ENCODE measurements around the gene ALG14.

The ALG14 gene

DNA sequence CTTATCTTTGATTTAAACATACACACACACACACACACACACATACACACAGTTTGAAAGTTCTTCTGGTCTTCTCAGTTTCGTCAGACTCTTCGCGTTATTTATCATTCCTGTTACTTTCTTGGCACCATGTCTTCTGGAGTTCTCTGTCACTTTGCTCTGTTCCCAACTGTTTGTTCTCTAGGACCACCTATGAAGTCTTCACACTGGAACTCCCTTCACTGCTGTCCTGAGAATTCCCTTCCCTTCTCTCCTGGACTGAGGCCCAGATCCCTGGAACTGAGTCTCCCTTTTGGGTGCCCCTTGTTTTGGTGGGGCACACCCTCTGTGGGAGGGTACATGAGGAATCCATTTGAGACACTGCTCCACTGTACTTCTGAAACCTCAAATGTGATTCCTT is 30.5 kb downstream of the ALG14 start:
- Mint-ChIP-seq H3K36me3 (ENCODE audit: low read depth) (no peaks in the 10 kb centered on the region), H3K27ac (no peak overlapping the region), H3K4me3 (no peak overlapping the region), H3K27me3 (no peaks in the 10 kb centered on the region), H3K4me1 (ENCODE audit: low read depth) (no peaks in the 10 kb centered on the region), H3K9me3 (no peaks in the 10 kb centered on the region)
- no peak for DNase-seq

DNA sequence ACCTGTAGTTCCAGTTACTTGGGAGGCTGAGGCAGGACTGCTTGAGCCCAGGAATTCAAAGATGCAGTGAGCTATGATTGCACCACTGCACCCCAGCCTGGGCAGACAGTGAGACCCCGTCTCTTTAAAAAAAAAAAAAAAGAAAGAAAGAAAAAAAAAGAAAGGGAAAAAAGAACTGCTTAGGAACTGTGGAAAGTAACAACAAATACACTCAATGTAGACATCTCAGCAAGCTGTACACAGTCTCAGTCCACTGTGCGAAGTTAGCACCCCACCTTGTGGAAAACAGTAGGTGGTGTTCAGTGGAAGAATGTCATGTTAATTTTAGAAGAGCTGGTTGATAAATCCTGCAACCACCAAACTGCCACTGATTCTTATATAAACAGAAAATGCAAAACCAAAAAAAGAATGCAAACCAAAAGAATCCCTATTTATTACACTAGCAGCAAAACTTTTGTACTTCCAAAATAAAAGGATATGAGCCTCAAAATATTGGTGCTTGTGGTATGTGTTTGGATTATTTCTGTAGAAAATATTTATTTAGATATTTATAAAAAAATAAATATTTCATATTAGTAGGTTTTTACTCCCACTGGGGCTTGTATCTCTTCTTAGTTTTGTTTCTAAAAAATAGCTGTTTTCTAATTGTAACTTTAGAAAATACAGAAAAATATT is 31.1 kb downstream of the ALG14 start:
- H3K4me1 Mint-ChIP-seq (ENCODE audit: low read depth) = no peaks in the 10 kb centered on the region
- no peak for DNase-seq
- H3K9me3 Mint-ChIP-seq = no peaks in the 10 kb centered on the region
- H3K36me3 Mint-ChIP-seq (ENCODE audit: low read depth) = no peaks in the 10 kb centered on the region
- no peak overlapping the region for H3K4me3 Mint-ChIP-seq
- H3K27ac Mint-ChIP-seq = no peak overlapping the region
- H3K27me3 Mint-ChIP-seq = no peaks in the 10 kb centered on the region

DNA sequence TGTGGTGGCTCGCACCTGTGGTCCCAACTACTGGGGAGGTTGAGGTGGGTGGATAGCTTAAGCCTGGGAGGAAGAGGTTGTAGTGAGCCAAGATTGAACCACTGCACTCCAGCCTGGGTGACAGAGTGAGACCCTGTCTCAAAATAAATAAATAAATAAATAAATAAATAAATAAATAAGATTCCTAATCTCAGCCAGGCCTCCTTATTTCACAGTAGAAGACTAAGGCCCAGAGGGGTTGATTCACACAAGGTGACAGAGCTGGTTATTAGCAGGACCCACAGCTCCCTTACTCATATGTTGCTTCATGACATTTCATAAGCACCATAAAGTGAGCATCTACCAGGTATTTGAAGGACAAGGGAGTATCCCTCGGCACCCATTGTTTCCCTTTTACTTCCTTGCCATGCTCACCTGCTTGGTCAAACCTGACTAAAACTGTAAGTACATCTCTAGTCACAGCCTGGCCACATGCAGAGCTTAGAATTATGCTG is 32.7 kb downstream of the ALG14 start:
- H3K9me3 Mint-ChIP-seq = no peaks in the 10 kb centered on the region
- H3K27me3 Mint-ChIP-seq = no peaks in the 10 kb centered on the region
- H3K4me1 Mint-ChIP-seq (ENCODE audit: low read depth) = no peaks in the 10 kb centered on the region
- no peaks in the 10 kb centered on the region for H3K36me3 Mint-ChIP-seq (ENCODE audit: low read depth)
- no peak overlapping the region for H3K27ac Mint-ChIP-seq
- H3K4me3 Mint-ChIP-seq = no peak overlapping the region
- DNase-seq = no peak

DNA sequence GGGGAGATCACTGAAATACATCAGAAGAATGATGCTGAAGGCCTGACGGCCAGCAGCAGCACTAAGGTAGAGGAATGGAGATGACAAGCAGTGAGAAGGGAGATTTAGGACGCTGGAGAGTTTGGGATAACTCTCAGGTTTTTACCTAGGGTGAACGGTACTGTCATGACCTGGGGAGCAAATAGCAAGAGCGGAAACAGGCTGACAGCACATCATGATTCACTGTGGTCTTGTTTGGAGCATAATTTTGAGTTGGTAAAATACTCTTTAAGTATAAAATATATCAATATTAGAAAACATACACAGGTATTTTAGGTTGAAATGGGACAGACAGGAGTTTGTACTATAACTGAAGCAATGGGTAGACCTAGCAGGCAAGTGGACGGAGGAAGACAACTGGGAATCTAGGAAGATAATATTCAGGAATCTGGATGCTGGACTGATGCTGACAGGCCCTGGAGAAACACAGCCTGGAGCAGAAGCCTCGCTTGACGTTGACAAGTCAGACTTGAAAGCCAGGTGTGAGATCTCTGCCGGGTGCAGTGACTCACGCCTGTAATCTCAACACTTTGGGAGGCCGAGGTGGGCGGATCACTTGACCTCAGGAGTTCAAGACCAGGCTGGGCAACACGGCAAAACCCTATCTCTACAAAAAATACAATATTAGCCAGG is 33.3 kb downstream of the ALG14 start:
- Mint-ChIP-seq H3K36me3 (ENCODE audit: low read depth) (no peaks in the 10 kb centered on the region), H3K4me1 (ENCODE audit: low read depth) (no peaks in the 10 kb centered on the region), H3K9me3 (no peaks in the 10 kb centered on the region), H3K27ac (no peak overlapping the region), H3K27me3 (no peaks in the 10 kb centered on the region), H3K4me3 (no peak overlapping the region)
- DNase-seq = no peak

DNA sequence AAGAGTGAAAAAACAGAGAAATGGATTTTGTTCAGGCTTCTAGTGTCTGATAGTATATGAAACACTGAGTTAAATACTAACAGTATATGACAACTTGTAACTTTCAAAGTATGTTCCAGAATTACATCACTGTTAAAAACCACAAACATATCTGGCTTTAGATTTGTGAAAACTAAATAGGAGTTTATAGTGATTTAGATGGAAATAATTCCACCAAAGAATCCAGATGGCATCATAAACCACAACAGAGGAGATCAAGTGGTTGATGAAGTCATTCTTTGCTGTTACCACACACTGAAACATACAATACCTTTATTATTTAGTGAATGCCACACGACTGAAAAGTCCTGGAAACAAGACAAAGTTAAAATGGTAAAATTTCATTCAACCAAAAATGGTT is 37.2 kb downstream of the ALG14 start:
- Mint-ChIP-seq H3K4me1 (ENCODE audit: low read depth) (no peaks in the 10 kb centered on the region), H3K36me3 (ENCODE audit: low read depth) (no peaks in the 10 kb centered on the region)

DNA sequence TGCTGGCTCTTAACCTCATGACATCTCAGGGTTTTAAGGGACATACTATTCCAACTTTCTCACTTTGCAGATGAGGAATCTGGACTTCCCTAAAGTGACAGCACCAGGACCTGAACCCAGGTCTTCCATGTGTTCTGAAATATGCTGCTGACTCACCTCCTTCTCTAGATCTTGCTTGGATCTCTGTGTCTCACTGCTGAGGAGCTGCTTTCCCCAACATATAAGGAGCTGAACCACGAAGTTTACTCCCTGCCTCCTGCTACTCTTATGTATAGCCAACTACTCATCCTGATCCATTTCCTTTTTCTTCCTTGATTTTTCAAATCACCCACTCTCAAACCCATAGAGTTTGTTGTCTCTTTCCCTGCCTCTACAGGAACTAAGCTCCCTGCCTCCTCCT is 38.2 kb downstream of the ALG14 start:
- DNase-seq = no peak
- H3K27ac Mint-ChIP-seq = no peak overlapping the region
- H3K36me3 Mint-ChIP-seq (ENCODE audit: low read depth) = peaks cover under 1% of the 10 kb centered on the region
- H3K9me3 Mint-ChIP-seq = no peaks in the 10 kb centered on the region
- no peaks in the 10 kb centered on the region for H3K27me3 Mint-ChIP-seq
- H3K4me3 Mint-ChIP-seq = no peak overlapping the region
- no peaks in the 10 kb centered on the region for H3K4me1 Mint-ChIP-seq (ENCODE audit: low read depth)

More for the DNA sequence above, 37.2 kb downstream of the ALG14 start:
- Mint-ChIP-seq H3K4me3 (no peak overlapping the region), H3K9me3 (no peaks in the 10 kb centered on the region), H3K27me3 (no peaks in the 10 kb centered on the region), H3K27ac (no peak overlapping the region)
- no peak for DNase-seq

DNA sequence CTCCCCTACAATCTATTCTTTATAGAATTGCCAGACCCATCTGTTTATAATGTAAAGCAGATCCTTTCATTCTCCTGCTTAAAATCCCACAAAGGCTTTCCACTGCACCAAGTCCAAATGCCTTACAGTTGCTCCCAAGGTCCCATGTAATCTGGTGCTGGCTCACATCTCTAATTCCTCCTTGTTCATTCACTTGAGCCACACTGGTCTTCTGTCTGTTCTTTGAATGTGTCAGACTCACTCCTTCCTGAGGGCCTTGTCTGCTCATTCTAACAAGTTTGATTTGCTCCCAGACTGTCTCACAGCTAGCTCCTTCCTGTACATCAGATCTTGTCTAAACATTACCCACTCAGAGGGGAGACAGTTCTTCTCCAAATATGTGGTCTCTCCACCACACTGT is 38.9 kb downstream of the ALG14 start:
- Mint-ChIP-seq H3K9me3 (peaks cover 5% of the 10 kb centered on the region), H3K27ac (no peak overlapping the region), H3K4me1 (ENCODE audit: low read depth) (peaks cover 2% of the 10 kb centered on the region), H3K36me3 (ENCODE audit: low read depth) (peaks cover 8% of the 10 kb centered on the region), H3K27me3 (no peaks in the 10 kb centered on the region), H3K4me3 (no peak overlapping the region)
- DNase-seq = no peak

DNA sequence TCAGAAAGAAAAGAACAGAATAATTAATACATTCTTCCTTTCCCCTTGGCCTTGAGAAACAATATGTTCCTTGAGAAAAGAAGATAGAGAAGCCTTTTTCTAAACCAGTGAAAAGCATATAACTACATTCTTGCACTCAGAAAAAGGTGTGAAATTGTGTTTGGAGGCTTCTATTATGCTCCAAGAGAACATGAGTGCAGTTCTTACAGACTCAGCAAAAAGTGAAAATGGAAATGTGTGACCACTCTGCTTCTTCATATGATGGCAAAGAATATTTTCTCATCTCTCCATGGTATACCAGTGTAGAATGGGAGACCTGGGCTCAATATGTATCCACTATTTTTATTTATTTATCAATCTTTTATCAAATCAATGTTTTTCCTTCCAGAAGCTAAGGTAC is 43.2 kb downstream of the ALG14 start:
- H3K4me1 Mint-ChIP-seq (ENCODE audit: low read depth) = peaks cover 2% of the 10 kb centered on the region
- H3K27me3 Mint-ChIP-seq = no peaks in the 10 kb centered on the region
- no peak overlapping the region for H3K4me3 Mint-ChIP-seq
- no peak for DNase-seq
- H3K36me3 Mint-ChIP-seq (ENCODE audit: low read depth) = peaks cover 31% of the 10 kb centered on the region
- peaks cover 5% of the 10 kb centered on the region for H3K9me3 Mint-ChIP-seq
- no peak overlapping the region for H3K27ac Mint-ChIP-seq

DNA sequence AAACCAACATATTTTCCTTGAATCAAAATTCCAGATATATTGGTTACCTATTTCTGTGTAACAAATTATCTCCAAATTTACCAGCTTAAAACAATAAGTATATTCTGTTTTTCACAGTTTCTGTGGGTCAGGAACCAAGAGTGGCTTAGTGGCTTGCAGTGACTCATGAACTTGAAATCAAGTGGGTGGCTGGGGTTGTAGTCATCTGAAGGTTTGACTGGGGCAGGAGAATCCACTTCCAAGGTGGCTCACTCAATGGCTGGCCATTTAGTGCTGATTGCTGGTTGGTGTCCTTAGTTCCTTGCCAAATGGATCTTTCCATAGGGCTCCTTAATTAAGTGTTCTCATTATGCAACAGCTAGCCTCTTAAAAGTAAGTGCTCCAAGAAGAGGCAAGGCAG is 43.8 kb downstream of the ALG14 start:
- Mint-ChIP-seq H3K9me3 (peaks cover 5% of the 10 kb centered on the region), H3K4me1 (ENCODE audit: low read depth) (peaks cover 2% of the 10 kb centered on the region)
- DNase-seq = no peak

DNA sequence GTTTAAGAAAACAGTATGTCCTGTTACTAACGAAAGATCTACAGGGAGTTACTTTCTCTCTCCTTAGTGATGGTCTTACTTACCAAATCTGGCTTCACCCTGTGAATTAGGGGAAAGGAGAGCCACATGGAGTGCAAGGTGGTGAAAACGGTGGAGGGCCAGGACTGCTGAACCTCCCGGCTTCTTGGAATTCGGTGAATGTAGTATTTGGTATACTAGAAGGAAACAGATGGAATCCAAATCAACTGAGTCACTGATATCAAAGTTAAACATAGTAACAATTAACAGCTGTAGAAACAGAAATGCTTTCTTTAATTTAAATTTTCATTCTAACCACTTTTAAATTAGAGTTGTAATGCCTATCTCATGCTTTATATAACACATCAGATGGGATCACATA is 45.7 kb downstream of the ALG14 start:
- no peak for DNase-seq
- Mint-ChIP-seq H3K9me3 (peaks cover 5% of the 10 kb centered on the region), H3K27me3 (no peaks in the 10 kb centered on the region), H3K27ac (no peak overlapping the region), H3K4me1 (ENCODE audit: low read depth) (peaks cover 2% of the 10 kb centered on the region), H3K36me3 (ENCODE audit: low read depth) (peaks cover 35% of the 10 kb centered on the region), H3K4me3 (no peak overlapping the region)

More for the DNA sequence above, 43.8 kb downstream of the ALG14 start:
- H3K4me3 Mint-ChIP-seq = no peak overlapping the region
- H3K36me3 Mint-ChIP-seq (ENCODE audit: low read depth) = peaks cover 35% of the 10 kb centered on the region
- no peaks in the 10 kb centered on the region for H3K27me3 Mint-ChIP-seq
- no peak overlapping the region for H3K27ac Mint-ChIP-seq

DNA sequence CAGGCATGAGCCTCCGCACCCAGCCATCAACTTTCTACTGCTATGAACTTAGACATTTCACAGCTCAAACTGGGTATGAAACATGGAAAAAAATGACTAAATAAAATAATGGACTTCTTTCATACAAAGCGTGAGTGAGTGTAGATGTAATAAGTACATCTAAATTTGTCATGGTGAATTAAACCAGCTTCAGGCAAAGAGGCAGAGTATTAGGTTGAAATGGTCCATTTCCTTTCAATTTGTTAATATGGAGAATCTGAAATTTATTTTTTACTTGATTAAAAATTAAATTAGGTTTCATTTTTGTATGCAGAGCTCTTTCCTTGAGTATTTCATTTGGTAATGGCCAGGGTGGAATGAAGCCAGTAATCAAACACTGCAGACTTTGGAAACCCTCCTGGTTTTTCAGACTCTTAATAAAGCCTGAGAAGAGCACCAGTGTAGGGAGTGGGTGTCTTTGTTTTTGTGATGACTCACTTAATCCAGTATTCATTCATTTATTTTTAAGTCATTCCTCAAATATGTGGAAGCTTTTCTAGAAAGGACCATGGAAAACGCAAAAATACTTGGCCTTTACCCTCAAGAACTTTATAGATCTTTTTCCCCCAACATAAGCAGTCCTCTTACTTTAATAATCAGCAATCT is 49.2 kb downstream of the ALG14 start:
- no peaks in the 10 kb centered on the region for H3K27me3 Mint-ChIP-seq
- no peaks in the 10 kb centered on the region for H3K9me3 Mint-ChIP-seq
- peaks cover 28% of the 10 kb centered on the region for H3K36me3 Mint-ChIP-seq (ENCODE audit: low read depth)
- H3K4me1 Mint-ChIP-seq (ENCODE audit: low read depth) = no peaks in the 10 kb centered on the region
- no peak for DNase-seq
- H3K4me3 Mint-ChIP-seq = no peak overlapping the region
- no peak overlapping the region for H3K27ac Mint-ChIP-seq

DNA sequence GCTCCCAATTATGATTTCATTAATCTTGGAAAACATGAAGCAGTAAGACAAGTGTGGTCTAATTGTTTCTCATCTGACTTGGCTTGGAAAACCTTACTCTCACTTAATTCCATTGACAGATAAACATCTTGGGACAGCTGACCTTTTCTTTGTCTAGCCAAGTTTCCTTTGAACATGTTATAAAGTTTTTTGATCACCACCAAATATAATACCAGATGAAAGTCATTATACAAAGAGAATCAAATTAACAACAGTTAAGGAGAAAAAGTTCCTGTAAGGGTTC is 50.2 kb downstream of the ALG14 start:
- no peaks in the 10 kb centered on the region for H3K27me3 Mint-ChIP-seq
- H3K36me3 Mint-ChIP-seq (ENCODE audit: low read depth) = peaks cover 28% of the 10 kb centered on the region
- H3K4me3 Mint-ChIP-seq = no peak overlapping the region
- H3K27ac Mint-ChIP-seq = no peak overlapping the region
- H3K4me1 Mint-ChIP-seq (ENCODE audit: low read depth) = no peaks in the 10 kb centered on the region
- no peaks in the 10 kb centered on the region for H3K9me3 Mint-ChIP-seq
- DNase-seq = no peak

DNA sequence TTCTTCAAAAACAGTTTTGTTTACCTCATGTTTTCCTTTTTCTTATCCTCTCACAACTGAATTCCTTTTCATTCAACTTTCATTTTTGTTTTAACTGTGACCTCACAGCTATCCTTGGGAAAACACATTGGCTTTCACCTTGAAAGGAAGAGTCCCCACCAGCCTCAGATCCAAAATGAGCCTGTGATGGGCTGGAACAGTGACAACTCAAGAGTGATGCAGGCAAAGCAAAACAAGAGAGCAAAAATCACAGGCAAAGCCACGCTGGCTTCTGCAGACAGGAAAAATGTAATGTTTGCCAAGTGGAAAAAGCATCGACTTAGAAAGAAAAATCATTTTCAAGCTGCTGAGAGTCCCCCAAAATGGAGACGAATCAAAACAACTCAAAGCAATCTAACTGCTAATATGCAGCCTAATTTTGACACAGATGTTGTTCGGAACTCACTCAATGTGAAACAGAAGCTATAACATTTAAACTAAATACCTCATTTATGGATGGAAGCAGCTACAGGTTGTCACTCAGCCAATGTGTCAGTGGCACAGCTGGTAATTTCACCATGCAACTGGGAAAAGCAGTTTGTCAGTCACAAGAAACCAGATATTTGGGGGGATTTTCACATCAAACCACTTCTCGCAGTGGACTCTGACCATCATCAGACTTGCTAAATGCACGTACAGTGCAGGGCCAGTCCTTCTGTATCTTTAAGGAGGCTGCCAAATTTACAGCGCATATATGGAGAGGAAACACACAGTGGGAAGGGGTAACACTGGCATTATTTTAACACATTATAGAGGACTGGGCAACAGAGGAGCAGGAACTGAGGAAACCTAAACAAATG is 50.7 kb downstream of the ALG14 start:
- Mint-ChIP-seq H3K27ac (no peak overlapping the region), H3K27me3 (no peaks in the 10 kb centered on the region), H3K36me3 (ENCODE audit: low read depth) (peaks cover 24% of the 10 kb centered on the region)

DNA sequence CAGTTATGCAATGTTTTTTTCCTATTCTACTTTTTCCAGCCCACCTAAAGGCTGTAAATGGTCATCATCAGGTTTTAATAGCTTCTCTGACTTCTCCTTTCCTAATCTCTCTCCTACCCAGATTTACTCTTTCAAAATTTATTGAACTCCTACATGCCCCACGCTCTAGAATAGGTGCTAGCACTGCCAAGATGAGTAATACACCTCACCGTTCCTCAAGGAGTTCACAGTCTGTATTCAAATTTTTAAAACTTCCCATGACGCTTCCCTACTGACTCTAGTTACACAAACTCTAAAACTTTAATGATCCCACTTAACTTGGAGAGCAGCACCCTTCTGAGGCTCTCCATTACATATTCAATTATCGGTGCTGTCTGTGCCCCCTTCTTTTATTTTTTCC is 51.6 kb downstream of the ALG14 start:
- no peaks in the 10 kb centered on the region for H3K27me3 Mint-ChIP-seq
- no peak overlapping the region for H3K27ac Mint-ChIP-seq
- no peak overlapping the region for H3K4me3 Mint-ChIP-seq
- H3K9me3 Mint-ChIP-seq = no peaks in the 10 kb centered on the region
- peaks cover 17% of the 10 kb centered on the region for H3K36me3 Mint-ChIP-seq (ENCODE audit: low read depth)
- no peak for DNase-seq
- H3K4me1 Mint-ChIP-seq (ENCODE audit: low read depth) = no peaks in the 10 kb centered on the region

More for the DNA sequence above, 50.7 kb downstream of the ALG14 start:
- H3K4me3 Mint-ChIP-seq = no peak overlapping the region
- H3K9me3 Mint-ChIP-seq = no peaks in the 10 kb centered on the region
- no peaks in the 10 kb centered on the region for H3K4me1 Mint-ChIP-seq (ENCODE audit: low read depth)
- no peak for DNase-seq
